WTC11 (cell line): ENCODE measurements around the gene TMEM145. TPM values are rescaled to one million over a fixed set of nuclear protein-coding genes. Genes with fewer than 3 reads are reported as not detected.
A peak's percentile ranks its signal among the peaks of the same experiment; 100 is the strongest.

Source experiments
- ATAC-seq: fragments of 200-7000 bp; cut with Tn5 transposase; 2 replicates; pipeline ENCODE4 v1.10.0; 2021; ENCODE audit warnings: mild to moderate bottlenecking, moderate library complexity
- CTCF ChIA-PET: fragments of 300-600 bp; sonication (Branson Sonifier 250); formaldehyde crosslinking; loops from one replicate; lab custom pipeline; 2021; ENCODE audit warnings: antibody characterized with exemption; lab: Charles Lee
- POLR2A ChIA-PET: fragments of 350-600 bp; sonication (Branson Sonifier 250); formaldehyde crosslinking; loops from one replicate; lab custom pipeline; 2021; ENCODE audit warnings: antibody characterized with exemption; lab: Charles Lee
- DNase-seq: peaks from one replicate; pipeline ENCODE4 v3.0.0; 2021; ENCODE audit warnings: low spot score
- H3K27ac Mint-ChIP-seq: 2 replicates; pipeline ENCODE4 v1.8.0; 2021; ENCODE audit warnings: mixed read lengths
- H3K27me3 Mint-ChIP-seq: 2 replicates; pipeline ENCODE4 v1.8.0; 2021; ENCODE audit warnings: low read depth, mild to moderate bottlenecking, moderate library complexity, mixed read lengths
- H3K36me3 Mint-ChIP-seq: 2 replicates; pipeline ENCODE4 v1.8.0; 2021; ENCODE audit warnings: mixed read lengths
- H3K4me1 Mint-ChIP-seq: 2 replicates; pipeline ENCODE4 v1.8.0; 2022; ENCODE audit warnings: mixed read lengths
- H3K4me3 Mint-ChIP-seq: 2 replicates; pipeline ENCODE4 v1.8.0; 2021; ENCODE audit warnings: mild to moderate bottlenecking, moderate library complexity, mixed read lengths
- H3K9me3 Mint-ChIP-seq: 2 replicates; pipeline ENCODE4 v1.8.0; 2021; ENCODE audit warnings: mixed read lengths
- CBFB ChIP-seq: sonication (generic); formaldehyde crosslinking; IDR thresholded peaks from 2 replicates; pipeline ENCODE4 v1.8.1; 2022; ENCODE audit warnings: mild to moderate bottlenecking, low read depth, missing genetic modification reagents
- CDX4 ChIP-seq: fragments of 250-450 bp; sonication (Bioruptor Pico); IDR thresholded peaks from 2 replicates; pipeline ENCODE4 v1.9.0; 2021; ENCODE audit warnings: moderate library complexity, mild to moderate bottlenecking, inconsistent platforms, borderline replicate concordance
- ERG ChIP-seq: fragments of 250-450 bp; sonication (Bioruptor Pico); IDR thresholded peaks from 2 replicates; pipeline ENCODE4 v1.8.0; 2021; ENCODE audit warnings: mild to moderate bottlenecking
- ESRRA ChIP-seq: sonication (generic); formaldehyde crosslinking; IDR thresholded peaks from 2 replicates; pipeline ENCODE4 v1.8.1; 2022; ENCODE audit warnings: mild to moderate bottlenecking, missing genetic modification reagents, borderline replicate concordance
- GABPB1 ChIP-seq: sonication (generic); formaldehyde crosslinking; IDR thresholded peaks from 2 replicates; pipeline ENCODE4 v1.8.1; 2023; ENCODE audit warnings: mild to moderate bottlenecking, missing genetic modification reagents
- MYBL2 ChIP-seq: sonication (generic); formaldehyde crosslinking; IDR thresholded peaks from 2 replicates; pipeline ENCODE4 v1.8.1; 2023; ENCODE audit warnings: mild to moderate bottlenecking, moderate library complexity, missing genetic modification reagents
- PRDM15 ChIP-seq: sonication (generic); formaldehyde crosslinking; IDR thresholded peaks from 2 replicates; pipeline ENCODE4 v1.8.0; 2022; ENCODE audit warnings: missing genetic modification reagents
- PREB ChIP-seq: sonication (generic); formaldehyde crosslinking; IDR thresholded peaks from 2 replicates; pipeline ENCODE4 v1.8.1; 2022; ENCODE audit warnings: mild to moderate bottlenecking, missing genetic modification reagents, moderate library complexity, borderline replicate concordance
- SMAD4 ChIP-seq: sonication (generic); formaldehyde crosslinking; IDR thresholded peaks from 2 replicates; pipeline ENCODE4 v1.8.0; 2022; ENCODE audit warnings: mild to moderate bottlenecking, missing genetic modification reagents
- SOX15 ChIP-seq: fragments of 250-450 bp; sonication (Bioruptor Pico); IDR thresholded peaks from 2 replicates; pipeline ENCODE4 v1.9.0; 2021; ENCODE audit warnings: mild to moderate bottlenecking
- TEAD1 ChIP-seq: sonication (generic); formaldehyde crosslinking; IDR thresholded peaks from 2 replicates; pipeline ENCODE4 v1.8.0; 2022; ENCODE audit warnings: mild to moderate bottlenecking, missing genetic modification reagents
- ZBTB21 ChIP-seq: sonication (generic); formaldehyde crosslinking; IDR thresholded peaks from 2 replicates; pipeline ENCODE4 v1.8.1; 2023; ENCODE audit warnings: mild to moderate bottlenecking, missing genetic modification reagents, borderline replicate concordance
- ZMAT4 ChIP-seq: fragments of 250-450 bp; sonication (Bioruptor Pico); IDR thresholded peaks from 2 replicates; pipeline ENCODE4 v1.9.0; 2021; ENCODE audit warnings: mild to moderate bottlenecking
- ZNF138 ChIP-seq: sonication (generic); formaldehyde crosslinking; conservative IDR thresholded peaks from 2 replicates; pipeline ENCODE4 v1.8.1; 2022; ENCODE audit warnings: mild to moderate bottlenecking, moderate library complexity, missing genetic modification reagents
- ZNF219 ChIP-seq: sonication (generic); formaldehyde crosslinking; IDR thresholded peaks from 2 replicates; pipeline ENCODE4 v1.8.0; 2023; ENCODE audit warnings: missing genetic modification reagents, mild to moderate bottlenecking, borderline replicate concordance
- ZNF232 ChIP-seq: sonication (generic); formaldehyde crosslinking; IDR thresholded peaks from 2 replicates; pipeline ENCODE4 v1.8.0; 2022; ENCODE audit warnings: mild to moderate bottlenecking, missing genetic modification reagents
- ZNF281 ChIP-seq: sonication (generic); formaldehyde crosslinking; IDR thresholded peaks from 2 replicates; pipeline ENCODE4 v1.8.0; 2023; ENCODE audit warnings: mild to moderate bottlenecking, missing genetic modification reagents
- ZNF532 ChIP-seq: fragments of 250-450 bp; sonication (Bioruptor Pico); IDR thresholded peaks from 2 replicates; pipeline ENCODE4 v1.9.0; 2021; ENCODE audit warnings: mild to moderate bottlenecking, borderline replicate concordance
- ZSCAN18 ChIP-seq: fragments of 250-450 bp; sonication (Bioruptor Pico); IDR thresholded peaks from 2 replicates; pipeline ENCODE4 v2.1.2; 2022; ENCODE audit warnings: mild to moderate bottlenecking, moderate library complexity
- total RNA-seq: library from RNA; stranded (reverse); gene quantifications from 3 replicates; pipeline ENCODE4 v1.2.3, GENCODE V29; 2021

Gene TMEM145
- total RNA-seq, 1 experiment from 2014 or later = 6.9 TPM

- H3K9me3 Mint-ChIP-seq = no peaks in the 10 kb centered on the region
- no peaks in the 10 kb centered on the region for H3K4me1 Mint-ChIP-seq
- CTCF ChIA-PET = interaction anchor here (1.4 kb wide), 1 partner anchor 11 kb away, joined by 3 read pairs; no protein-coding TSS in a partner anchor
- peaks cover 19% of the 10 kb centered on the region for H3K36me3 Mint-ChIP-seq
- POLR2A ChIA-PET = no interaction called here
- H3K27me3 Mint-ChIP-seq = no peaks in the 10 kb centered on the region
- TF ChIP-seq TEAD1 (no peak), ERG (CRISPR knock-in tag) (no peak), ZNF232 (no peak), MYBL2 (CRISPR knock-in tag) (no peak), ZNF532 (CRISPR knock-in tag) (no peak), SMAD4 (no peak), CDX4 (CRISPR knock-in tag) (no peak), ZNF138 (CRISPR knock-in tag) (no peak), ESRRA (CRISPR knock-in tag) (no peak), PREB (CRISPR knock-in tag) (no peak), GABPB1 (no peak), SOX15 (CRISPR knock-in tag) (no peak), ZSCAN18 (CRISPR knock-in tag) (no peak), CBFB (CRISPR knock-in tag) (no peak), ZNF281 (no peak), PRDM15 (no peak), ZBTB21 (no peak), ZNF219 (CRISPR knock-in tag) (no peak), ZMAT4 (no peak)
- TF ChIP-seq, all 79 proteins: peak for 0
- no peak for ATAC-seq
- Mint-ChIP-seq H3K27ac (0 out of 2 replicates have a peak overlapping the region, but pooled peaks have one; percentile 13), H3K4me3 (no peak overlapping the region)
- no peak for DNase-seq
Observed at GRCh38 chr19:42349378-42350107, 36.4 kb downstream of the TMEM145 start.
